NCI-H2081 treated with DMSO at 0.1 percent for 48 hours (cell line): ENCODE results near the gene WWOX.

Source experiments
- DNase-seq: peaks from one replicate; lab custom pipeline; 2025; lab: John Stamatoyannopoulos, UW

WWOX gene

DNA sequence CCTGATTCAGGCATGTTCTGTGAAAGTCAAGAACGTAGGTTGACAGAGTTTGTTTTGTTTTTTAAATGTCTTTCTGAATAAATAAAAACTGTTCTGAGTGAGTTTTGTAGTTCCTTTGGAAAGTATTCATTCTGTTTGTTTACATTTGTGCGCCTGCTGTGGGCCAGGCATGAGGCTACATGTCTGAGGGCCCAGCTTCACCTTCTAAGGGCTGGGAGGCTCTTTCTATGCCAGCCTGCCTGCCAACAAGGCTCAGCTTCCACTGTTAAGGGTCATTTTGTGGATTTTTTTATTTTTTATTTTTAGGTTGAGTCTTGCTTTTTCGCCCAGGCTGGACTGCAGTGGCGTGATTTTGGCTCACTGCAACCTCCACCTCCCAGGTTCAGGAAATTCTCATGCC is 6.1 kb downstream of the WWOX start:
- no peak for DNase-seq

DNA sequence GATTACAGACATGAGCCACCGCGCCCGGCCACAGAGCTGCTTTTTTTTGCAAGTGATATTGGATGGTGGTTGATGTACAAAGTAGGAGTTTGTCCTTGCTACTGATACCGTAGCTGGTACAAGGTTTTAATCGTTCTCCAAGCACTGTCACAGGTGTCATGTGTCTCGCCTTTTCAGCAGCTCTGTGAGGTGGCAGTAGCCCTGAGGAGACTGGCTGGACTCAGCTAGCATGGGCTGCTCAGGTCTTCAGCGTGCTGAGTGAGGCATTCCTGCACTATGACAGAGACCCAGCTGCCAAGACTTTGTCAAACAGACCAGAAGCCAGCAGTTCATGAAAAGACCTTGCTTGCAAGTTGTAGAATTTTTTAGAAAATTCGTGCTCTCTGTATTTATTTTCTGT is 7.2 kb downstream of the WWOX start:
- DNase-seq, result no peak

GRCh38 chr16:78108451-78108850 is 9.0 kb downstream of the WWOX start:
- no peak for DNase-seq

DNA sequence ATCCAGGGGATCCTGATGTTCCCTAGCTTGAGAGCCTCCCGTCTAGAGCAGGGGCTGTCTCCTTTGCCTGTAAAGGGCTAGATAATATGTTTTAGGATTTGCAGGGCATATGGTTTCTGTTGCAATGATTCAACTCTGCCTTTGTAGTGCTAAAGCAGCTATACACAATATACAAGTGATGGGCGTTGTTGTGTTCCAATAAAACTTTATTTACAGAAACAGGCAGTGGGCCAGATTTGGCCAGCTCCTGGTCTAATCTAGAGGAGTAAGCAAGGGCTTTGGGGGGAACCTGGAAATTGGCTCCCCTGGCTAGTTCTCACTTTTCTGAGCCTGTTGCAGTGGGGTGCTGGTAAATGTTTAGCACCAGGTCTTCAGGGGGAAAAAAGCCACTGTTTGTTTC is 13.8 kb downstream of the WWOX start:
- DNase-seq, result no peak

DNA sequence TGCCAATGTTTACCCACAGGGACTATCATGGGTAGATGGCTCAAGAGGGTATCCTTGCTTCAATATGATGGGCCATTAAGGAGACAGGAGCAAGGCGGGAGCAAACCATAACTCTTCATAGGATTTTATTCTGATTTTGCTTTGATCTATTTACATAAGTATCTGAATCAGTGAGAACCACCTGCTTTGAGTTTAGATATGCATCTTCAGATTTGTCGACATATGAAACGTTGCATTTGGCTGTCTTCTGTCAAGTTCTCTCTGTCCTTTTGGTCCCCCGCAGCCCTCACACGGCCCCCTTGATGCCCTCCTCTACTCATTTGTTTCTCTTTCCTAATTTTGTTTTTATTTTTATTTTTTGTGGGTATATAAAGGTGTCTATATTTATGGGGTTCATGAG is 16.2 kb downstream of the WWOX start:
- no peak for DNase-seq

DNA sequence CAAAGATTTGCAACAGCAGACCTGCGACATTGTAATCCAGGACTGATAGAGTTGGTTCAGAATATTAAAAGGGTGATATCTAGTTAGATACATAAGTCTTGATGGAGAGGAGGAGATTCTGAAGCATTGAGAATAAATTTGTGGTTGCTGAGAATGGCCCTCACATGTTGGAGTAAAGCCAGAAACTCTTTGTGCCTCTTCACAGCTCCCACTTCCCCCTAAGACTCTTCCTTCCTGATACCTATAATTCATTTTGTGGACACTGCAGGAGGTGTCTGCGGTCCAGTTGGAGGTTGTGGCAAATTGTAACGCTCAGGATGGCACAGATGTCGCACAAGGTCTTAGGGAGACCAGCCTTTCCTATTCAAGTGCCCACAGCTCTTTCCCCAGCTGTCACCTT is 17.5 kb downstream of the WWOX start:
- no peak for DNase-seq

DNA sequence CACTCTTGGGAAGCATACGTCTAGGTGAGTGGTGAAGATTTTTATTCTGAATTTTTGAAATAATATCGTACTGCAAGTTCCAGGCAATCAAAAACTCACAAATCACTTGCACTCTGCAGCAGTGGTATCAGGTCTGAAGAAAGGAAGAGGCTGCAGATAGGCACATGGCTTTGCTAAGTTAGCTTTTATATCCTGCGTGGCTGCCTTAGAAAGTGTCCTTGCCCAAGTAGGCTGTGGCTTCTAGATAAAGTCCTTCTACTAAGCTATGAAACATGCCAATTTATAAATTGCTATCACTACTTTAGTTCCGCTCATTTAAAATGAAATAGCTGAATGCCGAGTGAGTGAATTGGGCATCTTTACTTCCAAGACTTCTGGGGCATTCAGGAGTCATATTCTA is 17.9 kb downstream of the WWOX start:
- DNase-seq, result no peak

- DNase-seq, result no peak
These were observed 19.1 kb downstream of the WWOX start for GRCh38 chr16:78118469-78119025.

- peak; percentile 53 for DNase-seq
These were observed 23.4 kb downstream of the WWOX start for GRCh38 chr16:78122774-78123315.

GRCh38 chr16:78125112-78125844 is 25.8 kb downstream of the WWOX start:
- no peak for DNase-seq

DNA sequence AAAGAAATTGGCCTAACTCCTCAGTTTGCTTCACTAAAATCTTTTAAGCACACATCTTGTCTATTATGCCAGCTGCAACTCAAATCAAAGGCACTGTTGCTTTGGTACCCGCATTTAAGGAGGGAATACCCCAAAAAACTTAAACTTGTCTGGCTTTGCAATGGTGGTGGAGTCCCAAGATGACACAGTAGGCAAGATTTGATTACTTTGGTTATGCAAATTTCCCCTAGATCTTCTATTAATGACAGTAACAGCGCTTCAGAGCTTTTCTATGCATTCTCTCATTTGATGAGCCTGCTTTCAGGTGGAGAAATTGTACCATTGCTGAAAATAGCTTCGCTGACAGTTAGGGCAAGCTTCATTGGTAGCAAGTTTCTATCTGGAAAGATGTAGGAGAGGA is 27.2 kb downstream of the WWOX start:
- no peak for DNase-seq

DNA sequence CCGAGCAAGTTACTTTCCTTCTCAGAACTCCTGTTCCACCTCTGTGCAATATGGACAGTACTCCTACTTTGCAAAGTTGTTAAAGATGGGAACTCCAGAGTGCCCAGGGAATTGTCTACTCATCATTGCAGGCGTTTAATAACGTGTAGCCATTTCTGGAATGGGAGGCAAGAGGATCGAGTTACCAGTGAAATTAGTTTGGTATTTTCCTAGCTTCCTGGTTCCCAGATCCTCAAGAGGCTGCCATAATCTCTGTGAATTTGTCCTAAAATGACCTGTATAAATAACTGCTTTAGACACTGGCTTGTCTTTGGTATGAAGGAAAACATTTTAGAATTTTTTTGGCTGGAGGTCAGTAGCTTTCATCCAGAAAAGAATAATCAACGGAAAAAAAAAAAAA is 27.7 kb downstream of the WWOX start:
- no peak for DNase-seq

GRCh38 chr16:78128913-78129312 is 29.5 kb downstream of the WWOX start:
- no peak for DNase-seq

DNA sequence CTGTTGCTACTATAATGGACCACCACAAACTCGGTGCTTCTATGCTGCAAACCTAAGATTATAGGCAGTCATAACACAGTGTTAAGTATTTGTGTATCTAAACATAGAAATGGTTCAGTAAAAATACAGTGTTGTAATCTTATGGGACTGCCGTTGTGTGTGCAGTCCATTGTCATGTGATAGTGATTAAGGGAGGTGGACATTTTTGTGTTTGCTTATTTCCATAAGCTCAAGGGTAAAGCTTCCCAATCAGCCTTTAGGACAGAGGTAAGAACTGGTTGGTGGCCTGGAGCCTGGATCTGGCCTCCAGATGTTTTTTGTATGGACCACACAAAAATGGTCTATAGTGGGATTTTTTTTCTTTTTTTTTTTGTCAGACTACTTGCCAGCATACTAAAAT is 29.9 kb downstream of the WWOX start:
- DNase-seq, result no peak

DNA sequence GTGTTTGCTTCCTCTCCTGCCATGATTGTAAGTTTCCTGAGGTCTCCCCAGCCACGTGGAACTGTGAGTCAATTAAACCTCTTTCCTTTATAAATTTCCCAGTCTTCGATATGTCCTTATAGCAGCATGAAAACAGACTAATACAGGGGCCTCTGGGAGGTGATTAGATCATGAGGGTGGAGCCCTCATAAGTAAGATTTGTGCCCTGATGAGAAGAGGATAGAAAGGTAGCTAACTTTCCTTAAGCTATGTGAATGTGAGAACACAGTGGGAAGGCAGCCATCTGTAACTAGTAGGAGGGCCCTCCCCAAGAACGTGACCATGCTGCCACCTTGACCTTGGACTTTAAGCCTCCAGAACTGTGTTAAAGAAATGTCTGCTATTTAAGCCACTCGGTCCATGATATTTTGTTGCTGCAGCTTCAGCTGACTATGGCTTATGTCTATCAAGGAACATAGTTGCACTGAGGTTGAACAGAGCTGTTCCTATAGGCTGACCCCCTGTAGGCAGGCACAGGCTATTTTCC is 30.7 kb downstream of the WWOX start:
- no peak for DNase-seq

- DNase-seq, result no peak
These were observed 31.5 kb downstream of the WWOX start for GRCh38 chr16:78130950-78131349.

DNA sequence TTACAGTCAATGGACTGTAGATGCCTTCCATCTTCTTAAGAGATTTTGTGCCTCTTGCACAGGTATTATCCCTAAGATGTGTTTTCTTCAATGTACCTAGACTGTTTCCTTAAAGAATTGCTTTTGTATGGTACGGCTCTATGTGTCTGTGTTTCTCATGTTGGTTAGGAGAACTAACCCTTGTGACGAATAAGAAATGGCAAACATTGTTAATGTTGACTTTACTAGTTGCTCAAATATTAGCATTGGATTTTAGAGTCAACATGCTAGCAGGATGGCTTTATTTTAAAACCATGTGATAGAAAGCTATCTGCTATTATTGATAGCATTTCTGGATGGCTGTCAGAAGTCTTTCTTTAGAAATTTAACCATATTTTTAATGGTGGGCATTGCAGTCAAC is 34.5 kb downstream of the WWOX start:
- DNase-seq, result peak; percentile 49

- no peak for DNase-seq
These were observed 35.6 kb downstream of the WWOX start for GRCh38 chr16:78134944-78135619.

DNA sequence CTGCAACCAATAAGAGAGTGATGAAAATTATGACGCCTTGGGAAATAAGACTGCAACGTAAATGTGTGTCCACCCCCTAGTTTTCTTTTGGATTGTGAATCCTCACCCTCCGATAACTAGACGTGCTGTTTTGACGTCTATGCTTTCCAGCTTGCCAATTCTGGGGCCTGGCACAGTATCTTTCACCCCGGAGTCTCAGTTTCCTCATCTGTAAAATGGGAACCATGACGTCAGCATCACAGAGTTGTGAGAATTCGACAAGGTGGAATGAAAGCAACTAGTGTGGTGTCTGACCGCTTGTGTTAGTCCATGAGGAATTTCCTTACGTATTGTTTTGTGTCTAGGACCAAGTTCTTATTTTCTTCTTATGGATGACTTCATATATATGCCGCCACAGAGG is 37.7 kb downstream of the WWOX start:
- no peak for DNase-seq

GRCh38 chr16:78137782-78138616 is 38.5 kb downstream of the WWOX start:
- DNase-seq, result no peak

DNA sequence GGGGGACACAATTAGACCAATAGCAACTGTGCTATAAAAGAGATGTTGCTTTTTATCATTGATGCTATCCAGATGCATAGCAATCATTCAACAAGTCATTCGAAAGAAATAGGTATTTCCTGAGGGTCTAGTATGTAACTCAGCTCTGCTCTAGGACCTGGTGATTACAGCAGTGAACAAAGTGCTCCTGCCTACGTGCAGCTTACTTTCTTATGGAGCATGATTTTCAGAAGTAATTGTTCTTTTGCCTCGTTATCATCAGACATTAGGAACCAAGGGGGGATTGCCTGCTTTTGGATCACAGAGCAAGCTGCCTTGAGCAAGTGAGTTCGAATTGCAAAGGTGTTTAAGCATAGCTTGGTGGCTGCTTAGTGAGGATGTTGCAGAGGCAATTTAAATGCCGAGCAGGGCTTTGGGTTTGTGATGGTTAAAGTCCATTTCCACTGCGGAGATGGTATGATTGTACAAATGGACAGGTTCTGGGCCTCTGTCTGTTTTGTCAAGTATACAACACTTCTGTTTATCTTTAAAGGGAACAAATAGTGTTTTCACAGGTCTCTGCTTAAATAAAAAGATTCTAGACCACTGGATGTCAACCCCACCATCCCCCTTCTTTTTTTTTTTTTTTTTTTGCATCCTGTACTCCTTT is 41.5 kb downstream of the WWOX start:
- no peak for DNase-seq

DNA sequence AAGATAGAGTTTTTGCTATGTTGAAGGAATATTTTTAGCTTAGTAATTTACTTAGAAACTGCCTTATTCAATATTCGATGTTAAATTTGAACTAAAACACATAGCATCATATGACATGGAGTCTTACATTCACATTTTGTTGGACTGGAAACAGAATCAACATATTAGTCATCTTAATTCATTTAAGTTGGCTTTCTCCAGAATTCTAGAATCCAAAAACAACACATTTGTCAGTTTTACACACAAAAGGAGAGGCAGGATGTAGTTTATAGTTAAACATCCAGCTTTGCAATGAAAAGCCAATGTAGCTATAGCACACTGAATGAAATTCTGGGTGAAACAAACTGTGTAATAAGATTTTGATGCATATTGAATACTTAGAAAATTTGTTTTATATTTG is 43.3 kb downstream of the WWOX start:
- no peak for DNase-seq
